ENCODE results near the gene SI. TPM values are rescaled to one million over a fixed set of nuclear protein-coding genes. Genes with fewer than 3 reads are reported as not detected.

SI gene
- total RNA-seq, 4 donors from 2014 or later = not detected

DNA sequence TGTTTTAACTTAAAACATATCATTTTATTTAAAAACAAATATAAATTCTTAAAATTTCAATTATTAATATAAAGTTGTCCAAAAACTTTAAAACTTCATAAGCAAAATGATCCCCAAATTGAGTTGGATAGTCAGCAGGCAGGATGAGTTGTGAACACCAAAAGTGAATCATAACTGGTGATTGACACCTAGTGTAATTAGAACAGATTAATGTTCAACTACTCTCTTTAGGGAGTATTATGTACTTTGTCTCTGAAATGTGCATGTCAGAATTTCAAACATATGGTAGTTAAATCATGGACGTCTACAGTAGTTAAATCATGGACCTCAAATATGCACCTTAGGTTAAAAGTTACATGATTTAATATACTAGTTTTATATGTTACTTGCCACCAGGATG, 2.9 kb upstream of the SI start:
- Histone ChIP-seq H3K36me3 (no peaks in the 10 kb centered on the region), H3K9me3 (no peaks in the 10 kb centered on the region), H3K27ac (no peak overlapping the region), H3K4me1 (no peaks in the 10 kb centered on the region), H3K4me3 (no peak overlapping the region), H3K27me3 (no peaks in the 10 kb centered on the region)
- no peak for DNase-seq
- TF ChIP-seq POLR2A (IDR thresholded peaks at IDR 0.05) = no peak
- TF ChIP-seq, protein P1, sequence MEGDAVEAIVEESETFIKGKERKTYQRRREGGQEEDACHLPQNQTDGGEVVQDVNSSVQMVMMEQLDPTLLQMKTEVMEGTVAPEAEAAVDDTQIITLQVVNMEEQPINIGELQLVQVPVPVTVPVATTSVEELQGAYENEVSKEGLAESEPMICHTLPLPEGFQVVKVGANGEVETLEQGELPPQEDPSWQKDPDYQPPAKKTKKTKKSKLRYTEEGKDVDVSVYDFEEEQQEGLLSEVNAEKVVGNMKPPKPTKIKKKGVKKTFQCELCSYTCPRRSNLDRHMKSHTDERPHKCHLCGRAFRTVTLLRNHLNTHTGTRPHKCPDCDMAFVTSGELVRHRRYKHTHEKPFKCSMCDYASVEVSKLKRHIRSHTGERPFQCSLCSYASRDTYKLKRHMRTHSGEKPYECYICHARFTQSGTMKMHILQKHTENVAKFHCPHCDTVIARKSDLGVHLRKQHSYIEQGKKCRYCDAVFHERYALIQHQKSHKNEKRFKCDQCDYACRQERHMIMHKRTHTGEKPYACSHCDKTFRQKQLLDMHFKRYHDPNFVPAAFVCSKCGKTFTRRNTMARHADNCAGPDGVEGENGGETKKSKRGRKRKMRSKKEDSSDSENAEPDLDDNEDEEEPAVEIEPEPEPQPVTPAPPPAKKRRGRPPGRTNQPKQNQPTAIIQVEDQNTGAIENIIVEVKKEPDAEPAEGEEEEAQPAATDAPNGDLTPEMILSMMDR (IDR thresholded peaks at IDR 0.05) = no peak
- 29 to 41% methylated on average over 1 of the region's 1 CpG for WGBS, 2 donors
- intact Hi-C loops (cut with DNase I) = no loop called here

DNA sequence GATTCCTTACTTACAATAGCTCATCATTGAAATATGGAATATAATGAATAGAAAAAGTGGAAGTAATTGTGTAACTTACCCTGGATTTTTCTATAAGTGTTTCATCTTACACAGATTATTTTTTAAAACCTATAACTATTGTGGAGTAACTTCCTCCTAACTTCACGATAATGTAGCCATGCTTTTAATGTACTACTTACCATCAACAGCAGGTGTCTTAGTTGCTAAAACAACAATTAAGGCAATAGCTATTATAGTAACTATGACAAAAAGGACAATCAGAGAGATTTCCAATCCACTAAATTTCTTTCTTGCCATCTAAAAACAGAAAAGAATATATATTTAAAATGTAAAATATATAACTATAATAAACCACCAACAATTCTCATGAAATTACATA, 2.6 kb downstream of the SI start:
- intact Hi-C loops (cut with DNase I) = no loop called here
- TF ChIP-seq, protein P1 (IDR thresholded peaks at IDR 0.05) = no peak
- no peak for TF ChIP-seq POLR2A (IDR thresholded peaks at IDR 0.05)
- WGBS, 2 donors = 50 to 68% methylated on average over 1 of the region's 1 CpG

DNA sequence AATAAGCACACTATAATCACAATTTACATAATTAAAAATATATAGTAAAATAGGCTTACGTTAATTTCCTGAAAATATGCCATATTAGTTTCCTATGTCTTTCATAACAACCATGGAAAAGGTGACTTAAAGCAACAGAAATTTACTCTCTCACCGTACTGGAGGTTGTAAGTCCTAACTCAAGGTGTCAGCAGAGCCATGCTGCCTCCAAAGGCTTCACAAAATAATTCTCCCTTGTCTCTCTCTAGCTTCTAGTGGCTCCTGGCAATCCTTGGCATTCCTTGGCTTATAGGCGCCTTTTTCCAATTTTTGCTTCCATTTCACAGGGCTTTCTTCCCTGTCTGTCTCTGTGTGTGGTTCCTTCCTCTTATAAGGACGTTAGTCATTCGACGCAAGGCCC, 7.6 kb downstream of the SI start:
- Histone ChIP-seq H3K9me3 (no peaks in the 10 kb centered on the region), H3K27me3 (no peaks in the 10 kb centered on the region), H3K4me1 (no peaks in the 10 kb centered on the region), H3K36me3 (no peaks in the 10 kb centered on the region), H3K27ac (no peak overlapping the region), H3K4me3 (no peak overlapping the region)
- no peak for TF ChIP-seq POLR2A (IDR thresholded peaks at IDR 0.05)
- TF ChIP-seq, protein P1 (IDR thresholded peaks at IDR 0.05) = no peak
- DNase-seq = no peak
- intact Hi-C loops (cut with DNase I) = no loop called here
- 64 to 68% methylated on average over 6 of the region's 6 CpGs for WGBS, 2 donors

More for the DNA sequence above, 2.6 kb downstream of the SI start:
- Histone ChIP-seq H3K27ac (no peak overlapping the region), H3K4me1 (no peaks in the 10 kb centered on the region), H3K9me3 (no peaks in the 10 kb centered on the region), H3K27me3 (no peaks in the 10 kb centered on the region), H3K4me3 (no peak overlapping the region), H3K36me3 (no peaks in the 10 kb centered on the region)
- DNase-seq = no peak

DNA sequence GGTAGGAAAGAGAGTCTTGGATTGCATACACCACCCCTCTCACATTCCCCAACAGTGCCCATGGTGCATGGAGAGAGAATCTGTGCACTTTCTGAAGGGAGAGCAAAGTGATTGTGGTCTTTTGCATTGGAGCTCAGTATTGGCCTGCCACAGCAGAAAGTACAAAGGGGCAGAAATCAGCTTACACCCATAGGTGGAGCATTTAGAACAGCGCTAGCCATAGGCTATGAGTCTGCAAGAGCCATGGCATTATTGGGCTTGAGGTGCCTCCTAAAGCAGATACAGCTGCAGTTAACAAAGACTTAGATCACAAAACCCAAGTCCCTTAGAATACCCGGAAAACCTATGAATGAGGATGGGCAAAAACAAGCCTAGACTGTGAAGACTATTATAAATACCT, 21.8 kb downstream of the SI start:
- peaks cover 0 to 4% (median 0%) of the 10 kb centered on the region in 3 donors for H3K9me3 ChIP-seq
- intact Hi-C loops (cut with DNase I) = no loop called here
- H3K27me3 ChIP-seq = no peaks in the 10 kb centered on the region
- H3K36me3 ChIP-seq = no peaks in the 10 kb centered on the region
- no peak for DNase-seq
- no peaks in the 10 kb centered on the region for H3K4me1 ChIP-seq
- H3K27ac ChIP-seq = no peak overlapping the region
- WGBS, 2 donors = 85 to 86% methylated on average over 2 of the region's 2 CpGs
- no peak overlapping the region for H3K4me3 ChIP-seq
- TF ChIP-seq, protein P1 (IDR thresholded peaks at IDR 0.05) = no peak
- no peak for TF ChIP-seq POLR2A (IDR thresholded peaks at IDR 0.05)

DNA sequence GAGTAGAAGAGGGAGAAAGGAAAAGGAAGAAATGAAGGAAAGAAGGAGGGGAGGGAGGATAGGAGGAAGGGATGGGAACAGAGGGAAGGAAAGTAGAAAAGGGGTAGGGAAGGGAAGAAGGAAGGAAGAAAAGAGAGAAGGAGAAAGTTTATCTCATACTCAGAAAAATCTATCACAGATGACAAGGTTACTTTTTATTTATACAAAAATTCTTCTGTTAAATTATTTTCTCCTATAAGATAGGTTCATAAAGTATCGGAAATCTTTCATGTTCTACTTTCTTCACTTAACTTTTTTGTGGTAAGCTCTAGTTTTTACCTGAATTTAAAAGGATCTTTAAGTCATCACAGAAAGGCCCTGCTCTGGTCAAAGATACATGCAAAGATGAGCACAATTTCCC, 38.1 kb downstream of the SI start:
- TF ChIP-seq, protein P1 (IDR thresholded peaks at IDR 0.05) = no peak
- no peak for TF ChIP-seq POLR2A (IDR thresholded peaks at IDR 0.05)
- Histone ChIP-seq H3K27me3 (no peaks in the 10 kb centered on the region), H3K4me1 (no peaks in the 10 kb centered on the region), H3K27ac (no peak overlapping the region), H3K4me3 (no peak overlapping the region), H3K9me3 (no peaks in the 10 kb centered on the region), H3K36me3 (no peaks in the 10 kb centered on the region)
- DNase-seq = no peak
- 64 to 83% methylated on average over 1 of the region's 1 CpG for WGBS, 2 donors
- intact Hi-C loops (cut with DNase I) = no loop called here
